K562 (cell line): ENCODE data around the gene ITPK1. TPM values are rescaled to one million over a fixed set of nuclear protein-coding genes. Genes with fewer than 3 reads are reported as not detected.

Experiments used
- ATAC-seq: fragments of 200-7000 bp; cut with Tn5 transposase; 3 replicates; pipeline ENCODE4 v1.9.1; 2020; ENCODE audit warnings: moderate library complexity
- BruUV-seq: library from RNA; stranded (reverse); fragments of 400-500 nt; replicated peaks from 2 replicates; lab custom pipeline; 2021; lab: Mats Ljungman, UMichigan
- CTCF ChIA-PET: fragments of 300-600 bp; formaldehyde crosslinking; extraction: SDS; loops from one replicate; lab custom pipeline; 2021; ENCODE audit warnings: low intra/inter-chr PET ratio; lab: Yijun Ruan, JAX
- POLR2A ChIA-PET: fragments of 300-600, 350-650 bp; sonication (Branson Sonifier 250); formaldehyde crosslinking; extraction: SDS; loops from one replicate; lab custom pipeline; 2021; ENCODE audit warnings: antibody characterized with exemption, inconsistent platforms; lab: Yijun Ruan, JAX
- DNase-seq, 4 experiments: peaks; one replicate each; pipeline versions ENCODE4 v3.0.0 to v3.0.0-alpha.2; 2011 to 2018; ENCODE audit warnings: low spot score in 3 of 4, mixed read lengths in 3 of 4; ENCODE audit errors: extremely low read depth in 1 of 4
- FAIRE-seq: peaks from 2 replicates; lab custom pipeline; 2011; peaks lifted over from hg19 to GRCh38; lab: Jason Lieb, UNC
- H2AFZ ChIP-seq: 2 replicates; pipeline ENCODE4 v1.6.0; 2011; ENCODE audit warnings: low read depth, low read length, control low read depth, inconsistent platforms
- H3K27ac ChIP-seq: fragments of 200-600 bp; 3 replicates; pipeline ENCODE4 v1.8.0; 2011; ENCODE audit warnings: low read depth, mild to moderate bottlenecking, control low read depth, inconsistent platforms, low read length, moderate library complexity, mixed read lengths; ENCODE audit errors: extremely low read depth
- H3K27me3 ChIP-seq, 2 experiments: fragments of 300-600 bp in 1 of 2; 2 replicates in 1 of 2; 3 replicates in 1 of 2; pipeline versions ENCODE4 v1.6.0 to v1.8.0; 2011; ENCODE audit warnings: inconsistent platforms in 2 of 2, low read length in 2 of 2, mild to moderate bottlenecking in 1 of 2, mixed read lengths in 1 of 2, moderate library complexity in 1 of 2; ENCODE audit not compliant: control insufficient read depth in 2 of 2, insufficient read depth in 2 of 2
- H3K36me3 ChIP-seq: fragments of 300-600 bp; 3 replicates; pipeline ENCODE4 v1.8.0; 2011; ENCODE audit warnings: mild to moderate bottlenecking, low read length, inconsistent platforms; ENCODE audit not compliant: control insufficient read depth, insufficient read depth
- H3K4me1 ChIP-seq, 2 experiments: fragments of 200-600 bp in 1 of 2; replicated peaks in 1 of 2; 2 replicates in 1 of 2; 3 replicates in 1 of 2; pipeline versions ENCODE4 v1.5.1 to v1.8.0; 2011; ENCODE audit warnings: inconsistent platforms in 2 of 2, low read length in 2 of 2, mild to moderate bottlenecking in 1 of 2, mixed read lengths in 1 of 2, moderate library complexity in 1 of 2; ENCODE audit not compliant: control insufficient read depth in 2 of 2, insufficient read depth in 2 of 2
- H3K4me2 ChIP-seq: 2 replicates; pipeline ENCODE4 v1.6.1; 2011; ENCODE audit warnings: low read length, control low read depth, inconsistent platforms, mixed read lengths; ENCODE audit not compliant: insufficient read depth
- H3K4me3 ChIP-seq: fragments of 200-600 bp; sonication (generic), shearing (Covaris generic); 2 replicates; pipeline ENCODE4 v1.5.1; 2016; ENCODE audit warnings: control low read depth, inconsistent platforms
- H3K79me2 ChIP-seq: fragments of 200-600 bp; 3 replicates; pipeline ENCODE4 v1.8.0; 2011; ENCODE audit warnings: low read length, inconsistent platforms; ENCODE audit not compliant: control insufficient read depth, insufficient read depth
- H3K9ac ChIP-seq, 2 experiments: 2 replicates each; pipeline versions ENCODE4 v1.6.0 to v1.6.1; 2011; ENCODE audit warnings: low read depth in 2 of 2, low read length in 2 of 2, control low read depth in 1 of 2, inconsistent platforms in 1 of 2, mild to moderate bottlenecking in 1 of 2, mixed read lengths in 1 of 2; ENCODE audit not compliant: insufficient read depth in 1 of 2
- H3K9me1 ChIP-seq: one replicate; pipeline ENCODE4 v1.6.0; 2011; ENCODE audit warnings: inconsistent platforms, mild to moderate bottlenecking, low read length, moderate library complexity; ENCODE audit not compliant: control insufficient read depth, insufficient read depth
- H3K9me3 ChIP-seq: replicated peaks from 2 replicates; pipeline ENCODE4 v1.5.1; 2011; ENCODE audit warnings: low read depth, low read length, inconsistent platforms; ENCODE audit not compliant: control insufficient read depth, insufficient read depth
- H4K20me1 ChIP-seq: replicated peaks from 2 replicates; pipeline ENCODE4 v1.6.1; 2011; ENCODE audit warnings: low read length, inconsistent platforms, mixed read lengths; ENCODE audit not compliant: control insufficient read depth, insufficient read depth
- ATF7 ChIP-seq: fragments of 450-650 bp; IDR thresholded peaks from 2 replicates; pipeline ENCODE4 v1.7.1; 2014; ENCODE audit warnings: mild to moderate bottlenecking, moderate library complexity
- CAMTA2 ChIP-seq: fragments of 250-450 bp; sonication (Bioruptor Pico); conservative IDR thresholded peaks from 2 replicates; pipeline ENCODE4 v1.5.1; 2022
- CBFB ChIP-seq: sonication (generic); formaldehyde crosslinking; IDR thresholded peaks from 2 replicates; pipeline ENCODE4 v1.4.0; 2020; ENCODE audit warnings: mild to moderate bottlenecking, missing genetic modification reagents
- CBX1 ChIP-seq: sonication (generic); IDR thresholded peaks from 2 replicates; pipeline ENCODE4 v1.6.1; 2016; ENCODE audit warnings: antibody characterized with exemption, low read depth, mild to moderate bottlenecking
- CHD2 ChIP-seq: IDR thresholded peaks from 2 replicates; pipeline ENCODE4 v1.6.1; 2011; ENCODE audit warnings: low read depth, low read length
- CHD4 ChIP-seq: fragments of 200-600 bp; sonication (generic); IDR thresholded peaks from 3 replicates; pipeline ENCODE4 v1.6.1; 2012; ENCODE audit warnings: low read depth, mild to moderate bottlenecking, mixed read lengths, low read length, inconsistent platforms; ENCODE audit not compliant: insufficient read depth, insufficient replicate concordance, poor library complexity, severe bottlenecking
- COPS2 ChIP-seq: fragments of 450-650 bp; conservative IDR thresholded peaks from 2 replicates; pipeline ENCODE4 v1.6.1; 2016; ENCODE audit warnings: mild to moderate bottlenecking, moderate library complexity
- E2F3 ChIP-seq: fragments of 250-450 bp; sonication (Bioruptor Pico); IDR thresholded peaks from 2 replicates; pipeline ENCODE4 v1.4.0; 2020; ENCODE audit warnings: mild to moderate bottlenecking
- HCFC1 ChIP-seq: IDR thresholded peaks from 2 replicates; pipeline ENCODE4 v1.6.1; 2012; ENCODE audit warnings: low read depth, low read length, improper control_type of control experiment
- HEY1 ChIP-seq: fragments of 250-450 bp; sonication (Bioruptor Pico); IDR thresholded peaks from 2 replicates; pipeline ENCODE4 v1.5.0; 2020; ENCODE audit warnings: mild to moderate bottlenecking, moderate library complexity, borderline replicate concordance
- HMG20B ChIP-seq: fragments of 250-450 bp; sonication (Bioruptor Pico); IDR thresholded peaks from 2 replicates; pipeline ENCODE4 v1.5.0; 2021; ENCODE audit warnings: mild to moderate bottlenecking
- PRPF4 ChIP-seq: fragments of 200-400 bp; formaldehyde crosslinking; IDR thresholded peaks from one replicate; pipeline ENCODE4 v1.6.1; 2017; ENCODE audit warnings: low read length, low read depth, mild to moderate bottlenecking; ENCODE audit not compliant: insufficient read depth, poor library complexity, severe bottlenecking
- ZNF347 ChIP-seq: fragments of 450-650 bp; formaldehyde crosslinking; IDR thresholded peaks from 2 replicates; pipeline ENCODE4 v1.4.0; 2020; ENCODE audit warnings: low read depth, mild to moderate bottlenecking, moderate library complexity
- ZNF444 ChIP-seq: fragments of 250-450 bp; sonication (Bioruptor Pico); IDR thresholded peaks from 2 replicates; pipeline ENCODE4 v1.4.0; 2020; ENCODE audit warnings: mild to moderate bottlenecking, moderate library complexity
- WGBS: fragments of 100-300 bp; shearing (Covaris generic); methylation state at CpG from one replicate; pipeline ENCODE4 v1.1.6; 2016; ENCODE audit warnings: low coverage, mixed read lengths; ENCODE audit not compliant: insufficient coverage; ENCODE audit errors: missing lambda C conversion rate; 5-methylcytosine and 5-hydroxymethylcytosine counted together
- in situ Hi-C: fragments of 300-500 bp; cut with MboI; formaldehyde crosslinking; loops from 4 replicates; pipeline ENCODE4 v1.15.0; 2018; ENCODE audit warnings: inconsistent platforms, mixed read lengths
- intact Hi-C: fragments of 100-400 bp; cut with micrococcal nuclease; formaldehyde crosslinking; loops from 2 replicates; pipeline ENCODE4 v1.14.2; 2022
- polyA plus RNA-seq, 8 experiments: library from polyadenylated mRNA; depleted of rRNA in 4 of 8; stranded (reverse) in 5 of 8; unstranded in 3 of 8; fragments of >200 nt; fragmentation: Nextera tagmentation in 2 of 8; fragmentation: Illumina TruSeq in 1 of 8; extraction: Ambion mirVana in 2 of 8; extraction: Trizol in 1 of 8; gene quantifications; 2 replicates each; pipeline versions ENCODE4 v1.2.1 to v1.2.3, GENCODE V29; 2011 to 2014; ENCODE audit warnings: inconsistent platforms in 1 of 8, missing spikeins in 1 of 8
- total RNA-seq, 7 experiments: library from RNA; depleted of rRNA in 6 of 7; stranded (reverse); fragments of >200 nt in 6 of 7; fragmentation: Illumina TruSeq in 2 of 7; extraction: Trizol in 2 of 7; gene quantifications; 2 replicates each; pipeline versions ENCODE4 v1.2.1 to v1.2.3, GENCODE V29; 2011 to 2021; ENCODE audit warnings: low replicate concordance in 1 of 7
- TF ChIP-seq, protein P1 (sequence below): fragments of 450-650 bp; formaldehyde crosslinking; IDR thresholded peaks from 2 replicates; pipeline ENCODE4 v1.4.0; 2022; ENCODE audit warnings: mild to moderate bottlenecking, moderate library complexity

The ITPK1 gene
- total and polyA plus RNA-seq, 9 of the 15 experiments (the other 6 are each of a cell fraction or from before 2014, with no cell fraction given), result 1.2 to 39.2 (median 23.0) TPM

DNA sequence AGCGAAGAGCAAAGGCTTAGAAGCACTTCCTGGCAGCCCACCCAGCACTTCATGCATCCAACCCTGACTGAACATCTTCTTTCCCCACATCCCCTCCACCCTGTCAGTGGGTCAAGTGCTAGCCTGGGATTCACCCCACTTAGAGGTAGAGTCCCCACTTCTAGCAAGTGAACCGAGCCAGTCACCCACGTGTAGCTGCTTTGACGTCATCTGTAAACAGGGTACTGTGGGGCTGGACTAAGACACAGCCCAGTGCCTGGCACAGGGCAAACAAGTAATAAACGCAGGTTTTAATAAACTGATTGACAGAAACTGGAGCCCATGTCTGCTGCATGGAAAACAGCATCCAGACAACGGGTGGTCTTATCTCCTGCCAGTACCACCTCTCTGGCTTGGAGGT is 61.7 kb downstream of the ITPK1 start:
- ATAC-seq, result no peak
- POLR2A ChIA-PET, result interaction anchor here (0.7 to 0.8 kb wide), 2 partner anchors 19 to 21 kb away, joined by 3 read pairs; no protein-coding TSS in a partner anchor
- 48% methylated on average over 4 of the region's 6 CpGs for WGBS
- no peak for TF ChIP-seq HEY1 (CRISPR knock-in tag)
- TF ChIP-seq, all 486 proteins: peak for 0
- in situ Hi-C loops, result no loop called here
- no peaks in the 10 kb centered on the region for H3K9me3 ChIP-seq
- no peak for DNase-seq
- H3K4me2 ChIP-seq, result no peak overlapping the region
- CTCF ChIA-PET, result no interaction called here
- no peak overlapping the region for H3K27ac ChIP-seq
- BruUV-seq, result no TSS peak
- intact Hi-C loops, result no loop called here
- H4K20me1 ChIP-seq, result peaks cover 4% of the 10 kb centered on the region; the same call in 1 of the 2 replicates
- H3K4me3 ChIP-seq, result no peak overlapping the region
- H3K9me1 ChIP-seq, result no peaks in the 10 kb centered on the region
- no peaks in the 10 kb centered on the region for H3K27me3 ChIP-seq
- FAIRE-seq, result no peak
- no peaks in the 10 kb centered on the region for H3K36me3 ChIP-seq
- H3K79me2 ChIP-seq, result no peaks in the 10 kb centered on the region
- no peak overlapping the region for H2AFZ ChIP-seq
- peaks cover 0 to 3% of the 10 kb centered on the region in 2 experiments; a peak in 2 of 5 replicates for H3K4me1 ChIP-seq
- no peak overlapping the region for H3K9ac ChIP-seq

DNA sequence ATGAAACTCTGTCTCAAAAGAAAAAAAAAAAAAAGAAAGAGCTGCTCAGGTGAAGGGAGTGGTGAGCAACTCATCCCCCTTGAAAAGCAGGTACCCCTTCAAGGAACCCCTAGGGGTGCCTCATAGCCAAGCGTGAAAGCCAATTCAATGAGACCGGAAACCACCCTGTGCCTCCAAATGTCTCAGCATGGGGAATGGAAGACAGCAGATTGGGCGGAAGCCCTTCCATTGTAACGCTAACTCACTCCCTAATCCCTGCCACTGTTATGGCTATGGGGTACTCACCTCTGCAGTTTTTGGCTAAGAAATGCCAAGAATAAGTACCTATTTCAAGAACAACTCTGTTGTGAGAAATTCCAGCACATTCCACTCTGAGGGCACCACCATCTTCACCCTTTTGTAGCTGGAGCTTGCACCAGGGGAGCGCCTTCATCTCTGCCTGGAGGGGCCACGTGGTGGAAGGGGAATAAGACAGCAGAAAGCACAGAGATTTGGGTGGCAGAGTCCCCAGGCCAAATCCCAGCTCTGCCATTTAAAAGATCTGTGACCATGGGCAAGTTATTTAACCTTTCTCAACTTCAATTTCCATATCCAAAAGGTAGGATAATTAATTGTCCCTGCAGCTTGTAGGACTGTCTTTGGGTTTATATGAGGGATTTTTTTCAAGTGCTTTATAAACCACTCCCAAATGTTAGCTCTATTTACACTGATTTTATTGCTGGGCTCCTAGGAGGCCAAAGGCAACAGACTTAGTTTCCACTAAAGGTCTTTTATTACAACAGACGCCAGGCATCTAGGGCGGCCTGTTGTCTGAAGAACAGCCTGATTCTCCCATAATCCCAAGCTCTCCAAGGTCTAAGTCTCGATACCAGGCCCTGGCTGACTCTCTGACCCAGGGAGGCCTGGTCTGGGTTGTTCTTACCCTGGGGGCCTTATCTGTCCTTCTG is 63.9 kb downstream of the ITPK1 start:
- FAIRE-seq, result no peak
- H3K4me3 ChIP-seq, result no peak overlapping the region
- no peaks in the 10 kb centered on the region for H3K9me1 ChIP-seq
- BruUV-seq, result no TSS peak
- H3K27me3 ChIP-seq, result no peaks in the 10 kb centered on the region
- in situ Hi-C loops (no loop called here), intact Hi-C loops (no loop called here)
- ChIA-PET POLR2A (no interaction called here), CTCF (no interaction called here)
- no peak overlapping the region for H2AFZ ChIP-seq
- ATAC-seq, result no peak
- no peak overlapping the region for H3K27ac ChIP-seq
- H3K4me2 ChIP-seq, result no peak overlapping the region
- no peaks in the 10 kb centered on the region for H3K9me3 ChIP-seq
- H3K79me2 ChIP-seq, result no peaks in the 10 kb centered on the region
- no peak overlapping the region for H3K9ac ChIP-seq
- peaks cover 5% of the 10 kb centered on the region in 2 experiments for H3K4me1 ChIP-seq
- no peaks in the 10 kb centered on the region for H3K36me3 ChIP-seq
- DNase-seq, result no peak
- H4K20me1 ChIP-seq, result no peaks in the 10 kb centered on the region; the same call in 1 of the 2 replicates
- 90% methylated on average over 6 of the region's 9 CpGs for WGBS
- no peak for TF ChIP-seq ZNF444
- TF ChIP-seq, protein P1, sequence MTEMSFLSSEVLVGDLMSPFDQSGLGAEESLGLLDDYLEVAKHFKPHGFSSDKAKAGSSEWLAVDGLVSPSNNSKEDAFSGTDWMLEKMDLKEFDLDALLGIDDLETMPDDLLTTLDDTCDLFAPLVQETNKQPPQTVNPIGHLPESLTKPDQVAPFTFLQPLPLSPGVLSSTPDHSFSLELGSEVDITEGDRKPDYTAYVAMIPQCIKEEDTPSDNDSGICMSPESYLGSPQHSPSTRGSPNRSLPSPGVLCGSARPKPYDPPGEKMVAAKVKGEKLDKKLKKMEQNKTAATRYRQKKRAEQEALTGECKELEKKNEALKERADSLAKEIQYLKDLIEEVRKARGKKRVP (CRISPR knock-in tag), result no peak
- no peak for TF ChIP-seq ATF7
- no peak for TF ChIP-seq CBX1
- no peak for TF ChIP-seq CHD2
- TF ChIP-seq CAMTA2 (CRISPR knock-in tag), result no peak
- no peak for TF ChIP-seq HMG20B (CRISPR knock-in tag)
- no peak for TF ChIP-seq CHD4
- TF ChIP-seq CBFB (CRISPR knock-in tag), result no peak
- no peak for TF ChIP-seq COPS2
- TF ChIP-seq PRPF4, result no peak
- TF ChIP-seq HCFC1, result no peak
- TF ChIP-seq ZNF347 (CRISPR knock-in tag), result no peak
- TF ChIP-seq E2F3 (CRISPR knock-in tag), result no peak
